ENCODE results near the gene CACNA1B. TPM values are rescaled to one million over a fixed set of nuclear protein-coding genes. Genes with fewer than 3 reads are reported as not detected.

The CACNA1B gene
- total RNA-seq, 1 donor: under 0.01 TPM

DNA sequence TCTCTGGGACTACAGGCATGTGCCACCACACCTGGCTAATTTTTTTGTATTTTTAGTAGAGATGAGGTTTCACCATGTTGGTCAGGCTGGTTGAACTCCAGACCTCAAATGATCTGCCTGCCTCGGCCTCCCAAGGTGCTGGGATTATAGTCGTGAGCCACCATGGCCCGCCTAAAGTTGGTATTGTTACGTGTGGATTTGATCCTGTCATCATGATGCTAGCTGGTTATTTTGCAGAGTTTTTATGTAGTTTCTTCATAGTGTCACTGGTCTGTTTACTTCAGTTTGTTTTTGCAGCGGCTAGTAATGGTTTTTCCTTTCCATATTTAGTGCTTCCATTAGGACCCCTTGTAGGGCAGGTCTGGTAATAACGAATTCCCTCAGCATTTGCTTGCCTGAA is 85.9 kb downstream of the CACNA1B start:
- H3K79me2 ChIP-seq (ENCODE audit: insufficient read depth, low read length): no peaks in the 10 kb centered on the region
- H3K27me3 ChIP-seq (ENCODE audit: insufficient read depth, low read length): no peaks in the 10 kb centered on the region
- no peak overlapping the region for H3K4me2 ChIP-seq (ENCODE audit: insufficient read depth, low read length)
- H4K20me1 ChIP-seq (ENCODE audit: insufficient read depth, low read length): no peaks in the 10 kb centered on the region
- H3K4me3 ChIP-seq (ENCODE audit: insufficient read depth, low read length): no peak overlapping the region
- TF ChIP-seq, protein P1, sequence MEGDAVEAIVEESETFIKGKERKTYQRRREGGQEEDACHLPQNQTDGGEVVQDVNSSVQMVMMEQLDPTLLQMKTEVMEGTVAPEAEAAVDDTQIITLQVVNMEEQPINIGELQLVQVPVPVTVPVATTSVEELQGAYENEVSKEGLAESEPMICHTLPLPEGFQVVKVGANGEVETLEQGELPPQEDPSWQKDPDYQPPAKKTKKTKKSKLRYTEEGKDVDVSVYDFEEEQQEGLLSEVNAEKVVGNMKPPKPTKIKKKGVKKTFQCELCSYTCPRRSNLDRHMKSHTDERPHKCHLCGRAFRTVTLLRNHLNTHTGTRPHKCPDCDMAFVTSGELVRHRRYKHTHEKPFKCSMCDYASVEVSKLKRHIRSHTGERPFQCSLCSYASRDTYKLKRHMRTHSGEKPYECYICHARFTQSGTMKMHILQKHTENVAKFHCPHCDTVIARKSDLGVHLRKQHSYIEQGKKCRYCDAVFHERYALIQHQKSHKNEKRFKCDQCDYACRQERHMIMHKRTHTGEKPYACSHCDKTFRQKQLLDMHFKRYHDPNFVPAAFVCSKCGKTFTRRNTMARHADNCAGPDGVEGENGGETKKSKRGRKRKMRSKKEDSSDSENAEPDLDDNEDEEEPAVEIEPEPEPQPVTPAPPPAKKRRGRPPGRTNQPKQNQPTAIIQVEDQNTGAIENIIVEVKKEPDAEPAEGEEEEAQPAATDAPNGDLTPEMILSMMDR (IDR thresholded peaks at IDR 0.05; ENCODE audit: extremely low read depth, low read depth, low read length): no peak
- no peak overlapping the region for H3K27ac ChIP-seq (ENCODE audit: low read depth, low read length)
- no peaks in the 10 kb centered on the region for H3K36me3 ChIP-seq (ENCODE audit: insufficient read depth, low read length)
- DNase-seq (ENCODE audit: insufficient read length, low spot score, missing footprints): peak; percentile 29
- H3K4me1 ChIP-seq (ENCODE audit: insufficient read depth, low read length): no peaks in the 10 kb centered on the region
- no peak overlapping the region for H2AFZ ChIP-seq (ENCODE audit: low read length)
- H3K9me3 ChIP-seq (ENCODE audit: low read depth, low read length): no peaks in the 10 kb centered on the region

DNA sequence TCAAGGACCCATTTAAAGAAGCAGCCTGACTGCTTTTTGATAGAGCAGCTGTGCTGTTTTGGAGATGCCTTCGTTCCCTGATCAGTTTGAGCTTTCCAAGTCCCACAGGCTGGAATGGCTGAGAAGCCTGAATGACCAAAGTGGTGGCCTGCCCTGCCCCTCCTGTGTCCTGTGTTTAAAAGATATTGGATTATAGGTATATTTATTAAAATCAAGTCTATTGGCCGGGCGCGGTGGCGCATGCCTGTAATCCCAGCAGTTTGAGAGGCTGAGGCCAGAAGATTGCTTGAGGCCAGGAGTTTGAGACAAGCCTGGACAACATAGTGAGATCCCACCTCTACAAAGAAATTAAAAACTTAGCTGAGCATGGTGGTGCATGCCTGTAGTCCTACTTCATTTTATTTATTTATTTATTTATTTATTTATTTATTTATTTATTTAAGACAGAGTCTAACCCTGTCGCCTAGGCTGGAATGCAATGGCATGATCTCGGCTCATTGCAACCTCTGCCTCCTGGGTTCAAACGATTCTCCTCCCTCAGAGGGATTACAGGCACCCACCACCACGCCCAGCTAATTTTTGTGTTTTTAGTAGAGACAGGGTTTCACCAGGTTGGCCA is 87.7 kb downstream of the CACNA1B start:
- H3K27me3 ChIP-seq (ENCODE audit: insufficient read depth, low read length): no peaks in the 10 kb centered on the region
- H4K20me1 ChIP-seq (ENCODE audit: insufficient read depth, low read length): no peaks in the 10 kb centered on the region
- no peaks in the 10 kb centered on the region for H3K4me1 ChIP-seq (ENCODE audit: insufficient read depth, low read length)
- no peak overlapping the region for H2AFZ ChIP-seq (ENCODE audit: low read length)
- DNase-seq (ENCODE audit: insufficient read length, low spot score, missing footprints): no peak
- H3K4me3 ChIP-seq (ENCODE audit: insufficient read depth, low read length): no peak overlapping the region
- H3K27ac ChIP-seq (ENCODE audit: low read depth, low read length): no peak overlapping the region
- TF ChIP-seq, protein P1 (IDR thresholded peaks at IDR 0.05; ENCODE audit: extremely low read depth, low read depth, low read length): no peak
- H3K4me2 ChIP-seq (ENCODE audit: insufficient read depth, low read length): no peak overlapping the region
- no peaks in the 10 kb centered on the region for H3K9me3 ChIP-seq (ENCODE audit: low read depth, low read length)
- H3K36me3 ChIP-seq (ENCODE audit: insufficient read depth, low read length): no peaks in the 10 kb centered on the region
- H3K79me2 ChIP-seq (ENCODE audit: insufficient read depth, low read length): no peaks in the 10 kb centered on the region

DNA sequence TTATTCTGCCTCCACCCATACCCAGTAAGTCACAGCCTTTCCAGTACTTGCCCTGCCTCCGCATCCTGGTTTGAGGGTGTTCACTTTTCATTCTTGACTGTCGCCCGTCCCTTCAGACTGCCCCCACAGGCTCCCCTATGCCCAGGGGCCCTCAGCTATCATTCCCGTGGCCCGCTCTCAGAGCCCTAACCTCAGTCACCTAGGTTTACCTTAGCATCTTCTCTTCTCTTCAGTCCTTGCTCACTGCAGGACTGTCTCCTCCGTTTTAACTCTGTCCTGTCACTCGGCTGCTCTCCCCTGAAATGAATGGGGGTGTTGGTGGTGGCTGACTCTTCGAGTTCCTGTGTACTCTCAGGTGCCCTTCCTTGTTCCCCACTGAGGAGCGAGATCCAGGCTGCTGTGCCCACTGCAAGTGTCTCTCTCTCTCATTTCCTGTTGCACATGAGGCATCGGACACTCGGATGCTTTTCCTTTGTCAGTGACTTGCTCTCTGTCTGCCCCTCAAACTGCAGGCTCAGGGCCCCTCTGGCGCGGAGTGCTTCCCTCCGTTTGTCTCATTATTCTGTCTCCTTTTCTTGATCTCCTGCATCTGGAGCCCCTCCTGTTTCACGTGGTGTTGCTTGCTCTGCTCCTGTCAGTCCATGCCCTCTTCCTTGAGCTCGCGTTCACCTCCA is 89.8 kb downstream of the CACNA1B start:
- H3K4me1 ChIP-seq (ENCODE audit: insufficient read depth, low read length): no peaks in the 10 kb centered on the region
- H3K4me3 ChIP-seq (ENCODE audit: insufficient read depth, low read length): no peak overlapping the region
- H3K36me3 ChIP-seq (ENCODE audit: insufficient read depth, low read length): no peaks in the 10 kb centered on the region
- no peaks in the 10 kb centered on the region for H4K20me1 ChIP-seq (ENCODE audit: insufficient read depth, low read length)
- H3K79me2 ChIP-seq (ENCODE audit: insufficient read depth, low read length): no peaks in the 10 kb centered on the region
- no peaks in the 10 kb centered on the region for H3K27me3 ChIP-seq (ENCODE audit: insufficient read depth, low read length)
- H3K27ac ChIP-seq (ENCODE audit: low read depth, low read length): no peak overlapping the region
- DNase-seq (ENCODE audit: insufficient read length, low spot score, missing footprints): peak; percentile 34
- H3K9me3 ChIP-seq (ENCODE audit: low read depth, low read length): no peaks in the 10 kb centered on the region
- TF ChIP-seq, protein P1 (IDR thresholded peaks at IDR 0.05; ENCODE audit: extremely low read depth, low read depth, low read length): no peak
- no peak overlapping the region for H3K4me2 ChIP-seq (ENCODE audit: insufficient read depth, low read length)
- H2AFZ ChIP-seq (ENCODE audit: low read length): no peak overlapping the region

DNA sequence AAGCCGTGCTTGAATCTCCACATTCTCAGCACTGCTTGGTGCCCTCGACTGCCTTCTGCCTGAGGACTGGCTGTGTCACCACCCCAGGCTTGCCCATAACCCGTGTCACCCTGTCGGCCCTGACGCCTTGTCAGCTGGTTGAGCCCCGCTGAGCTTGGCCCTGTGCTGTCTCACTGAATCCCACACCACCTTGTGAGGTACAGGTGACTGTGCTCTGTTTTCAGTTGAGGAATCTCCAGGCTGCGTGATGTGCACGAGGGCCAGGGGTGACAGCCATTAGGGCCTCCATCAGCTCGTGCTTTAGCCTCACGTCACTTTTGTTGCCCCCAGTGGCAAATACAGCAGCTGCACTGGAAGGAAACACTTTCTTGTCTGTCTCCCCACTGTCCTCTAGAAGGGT is 90.7 kb downstream of the CACNA1B start:
- Histone ChIP-seq H3K9me3 (ENCODE audit: low read depth, low read length) (no peaks in the 10 kb centered on the region), H3K4me2 (ENCODE audit: insufficient read depth, low read length) (no peak overlapping the region), H3K27ac (ENCODE audit: low read depth, low read length) (no peak overlapping the region), H3K4me3 (ENCODE audit: insufficient read depth, low read length) (no peak overlapping the region), H3K4me1 (ENCODE audit: insufficient read depth, low read length) (no peaks in the 10 kb centered on the region), H2AFZ (ENCODE audit: low read length) (no peak overlapping the region), H4K20me1 (ENCODE audit: insufficient read depth, low read length) (no peaks in the 10 kb centered on the region), H3K36me3 (ENCODE audit: insufficient read depth, low read length) (no peaks in the 10 kb centered on the region), H3K79me2 (ENCODE audit: insufficient read depth, low read length) (no peaks in the 10 kb centered on the region), H3K27me3 (ENCODE audit: insufficient read depth, low read length) (no peaks in the 10 kb centered on the region)
- peak; percentile 62 for DNase-seq (ENCODE audit: insufficient read length, low spot score, missing footprints)
- TF ChIP-seq, protein P1 (IDR thresholded peaks at IDR 0.05; ENCODE audit: extremely low read depth, low read depth, low read length): no peak
